GM21528 (cell line): Measurements from ENCODE around the gene TMPRSS2.

Experiments used
- ATAC-seq: cut with Tn5 transposase; IDR thresholded peaks from one replicate; pipeline ENCODE4 v1.9.1; 2021; ENCODE audit warnings: mild to moderate bottlenecking, moderate library complexity; ENCODE audit not compliant: unreplicated experiment, low FRiP score

The TMPRSS2 gene

DNA sequence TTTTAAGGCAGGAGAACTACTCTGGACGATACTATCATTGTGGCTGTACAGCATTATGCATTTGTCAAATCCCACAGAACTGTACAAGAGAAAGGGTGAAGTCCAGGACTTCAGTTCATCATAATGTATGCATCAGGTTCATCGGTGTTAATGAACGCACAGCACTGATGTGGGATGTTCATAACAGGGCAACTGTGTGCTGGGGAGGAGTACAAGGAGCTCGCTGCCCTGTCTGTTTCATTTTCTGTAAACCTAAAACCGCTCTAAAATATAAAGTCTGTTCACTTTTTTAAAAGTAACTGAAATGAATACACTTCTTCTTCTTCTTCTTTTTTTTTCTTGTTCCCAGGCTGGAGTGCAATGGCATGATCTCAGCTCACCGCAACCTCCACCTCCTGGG, 25.0 kb downstream of the TMPRSS2 start:
- no peak for ATAC-seq

DNA sequence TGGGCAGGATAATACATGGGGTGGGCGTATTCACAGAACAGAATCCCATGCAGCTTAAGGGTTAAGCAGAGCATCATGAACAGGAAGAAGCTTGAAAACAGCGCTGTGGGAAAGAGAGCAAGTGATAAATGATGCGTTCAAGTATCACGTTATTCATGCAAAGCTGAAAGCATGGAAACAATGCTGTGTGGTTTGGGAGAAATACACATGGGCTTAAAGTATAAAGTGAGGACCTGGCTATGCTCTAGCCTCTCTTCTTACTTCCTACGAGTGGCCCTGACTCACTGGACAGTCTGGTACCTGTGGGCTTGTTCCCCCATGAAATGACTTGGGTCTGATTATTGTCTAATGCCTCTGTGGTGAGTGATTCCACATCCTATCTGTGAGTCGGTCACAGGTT, 25.7 kb downstream of the TMPRSS2 start:
- ATAC-seq: no peak

DNA sequence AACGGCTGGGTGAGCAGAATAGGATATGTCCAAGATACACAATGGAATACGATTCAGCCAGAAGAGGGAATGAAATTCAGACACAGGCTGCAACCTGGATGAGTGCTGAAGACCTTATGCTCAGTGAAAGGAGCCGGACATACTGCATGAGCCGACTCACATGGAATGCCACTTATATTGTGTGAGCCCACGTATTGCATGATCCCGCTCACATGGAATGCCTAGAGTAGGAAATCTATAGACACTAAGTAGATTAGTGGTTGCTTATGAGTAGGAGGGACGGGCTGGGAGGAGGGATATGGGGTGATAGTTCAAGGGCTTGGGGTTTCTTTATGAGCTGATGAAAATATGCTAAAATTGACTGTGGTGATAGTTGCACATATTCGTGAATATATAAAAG, 26.8 kb downstream of the TMPRSS2 start:
- ATAC-seq: no peak

DNA sequence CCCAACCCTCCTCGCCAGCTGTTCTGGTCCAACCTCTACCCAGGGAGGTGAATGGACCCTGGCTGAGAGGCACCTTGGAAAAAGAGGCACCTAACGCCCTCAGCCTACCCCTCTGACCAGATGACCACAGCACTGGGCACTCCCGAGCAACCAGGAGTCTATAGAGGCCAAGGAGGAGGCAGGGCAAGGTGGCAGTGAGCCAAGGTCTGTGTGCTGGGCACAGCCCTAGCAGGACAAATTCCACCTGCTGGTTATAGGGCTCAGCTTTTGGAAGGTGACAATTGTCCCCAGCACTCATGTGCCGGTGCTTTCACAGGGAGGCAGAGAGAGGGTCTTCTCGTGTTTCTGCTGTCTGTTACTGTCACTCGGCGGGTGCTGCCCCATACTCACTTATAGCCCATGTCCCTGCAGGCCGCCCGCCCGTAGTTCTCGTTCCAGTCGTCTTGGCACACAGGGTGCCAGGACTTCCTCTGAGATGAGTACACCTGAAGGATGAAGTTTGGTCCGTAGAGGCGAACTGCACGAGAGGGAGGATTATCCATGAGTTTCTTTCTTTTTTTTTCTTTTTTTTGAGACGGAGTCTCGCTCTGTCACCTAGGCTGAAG, 27.8 kb downstream of the TMPRSS2 start:
- ATAC-seq: no peak

DNA sequence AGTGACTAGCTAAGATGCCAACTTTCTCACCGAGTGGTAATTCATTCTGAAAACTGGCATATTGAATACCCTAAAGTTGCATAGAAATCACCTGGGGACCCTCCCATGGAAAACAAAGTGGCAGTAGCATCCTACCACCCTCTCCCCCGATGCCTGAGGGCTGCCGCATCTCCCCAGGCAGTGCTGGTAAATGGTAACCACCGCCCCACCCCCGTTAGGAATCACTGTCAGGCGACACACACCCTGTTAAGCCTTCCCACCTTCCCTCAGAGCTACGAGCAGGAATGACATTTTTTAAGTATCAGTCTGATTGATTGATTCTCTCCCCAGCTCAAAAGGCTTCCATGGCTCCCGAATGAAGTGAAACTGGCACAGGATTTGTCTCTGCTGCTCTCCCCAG, 28.3 kb downstream of the TMPRSS2 start:
- ATAC-seq: no peak

DNA sequence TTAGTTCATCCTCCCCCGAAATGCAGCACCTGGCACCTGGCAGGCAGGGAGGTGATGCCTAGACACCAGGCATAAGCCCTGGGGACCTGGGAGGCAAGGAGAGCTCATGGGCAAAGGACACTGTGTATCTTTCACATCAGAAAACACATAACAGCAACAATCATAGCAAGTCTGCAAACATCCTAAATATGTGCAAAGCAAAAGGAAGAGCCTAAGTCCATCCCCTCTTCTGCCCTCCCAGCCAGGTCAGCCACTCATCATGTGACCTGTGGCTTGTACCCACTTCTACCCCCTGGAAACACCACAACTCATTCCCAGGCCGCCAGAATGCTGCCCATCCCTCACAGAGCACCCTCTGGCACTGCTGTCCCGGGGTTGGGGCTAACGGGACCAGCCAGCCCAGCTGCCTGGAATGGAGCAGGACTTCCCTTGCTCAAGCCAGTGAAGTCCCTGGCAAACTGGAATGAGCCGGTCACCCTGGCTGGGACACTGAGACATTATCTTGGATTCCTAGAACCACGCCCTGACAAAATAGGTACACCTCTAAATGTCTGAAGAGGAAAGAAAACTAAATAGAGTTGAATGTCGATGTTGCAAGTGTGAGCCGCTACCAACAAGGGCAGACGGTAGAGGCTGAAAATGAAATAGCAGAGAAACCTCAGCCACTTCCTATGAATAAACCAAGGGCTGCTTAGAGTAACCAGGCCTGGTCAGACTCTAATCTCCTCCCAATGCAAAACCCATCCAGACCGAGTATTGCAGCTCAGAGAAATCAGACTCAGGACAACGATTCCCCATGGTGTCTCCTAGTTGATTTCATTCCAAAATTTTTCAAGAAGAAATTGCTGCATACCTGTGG, 29.4 kb downstream of the TMPRSS2 start:
- no peak for ATAC-seq

DNA sequence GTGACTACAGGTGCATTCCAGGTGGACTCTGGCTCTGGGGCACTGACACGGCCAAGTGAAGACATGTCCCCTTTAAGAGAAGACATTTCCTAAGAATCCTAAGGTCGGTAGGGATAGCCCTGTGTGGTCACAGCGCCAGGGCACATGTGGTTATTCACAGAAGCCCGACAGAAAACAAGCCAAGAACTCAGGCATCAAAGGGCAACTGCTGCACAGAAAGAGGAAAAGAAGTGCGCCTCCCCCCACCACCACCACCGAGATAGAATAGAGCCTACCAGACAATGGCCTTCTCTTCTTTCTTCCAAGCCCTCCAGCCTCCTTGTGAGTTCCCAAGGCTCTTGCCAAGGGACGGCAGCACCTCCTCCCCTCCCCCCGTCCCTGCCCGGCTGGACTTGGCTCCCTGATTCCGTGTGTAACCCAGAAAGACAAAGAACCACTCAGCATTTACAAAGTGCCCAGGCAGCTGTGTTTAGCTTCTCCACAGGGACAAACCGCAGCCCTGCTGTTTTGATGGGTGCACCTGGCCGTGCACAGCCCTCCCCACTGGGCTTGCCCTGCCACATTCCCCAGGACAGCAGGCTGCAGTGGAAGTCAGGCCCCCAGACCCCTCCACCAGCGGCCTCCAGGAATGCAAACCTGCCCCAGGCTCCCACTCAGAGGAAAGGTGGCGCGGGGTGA, 30.2 kb downstream of the TMPRSS2 start:
- no peak for ATAC-seq

DNA sequence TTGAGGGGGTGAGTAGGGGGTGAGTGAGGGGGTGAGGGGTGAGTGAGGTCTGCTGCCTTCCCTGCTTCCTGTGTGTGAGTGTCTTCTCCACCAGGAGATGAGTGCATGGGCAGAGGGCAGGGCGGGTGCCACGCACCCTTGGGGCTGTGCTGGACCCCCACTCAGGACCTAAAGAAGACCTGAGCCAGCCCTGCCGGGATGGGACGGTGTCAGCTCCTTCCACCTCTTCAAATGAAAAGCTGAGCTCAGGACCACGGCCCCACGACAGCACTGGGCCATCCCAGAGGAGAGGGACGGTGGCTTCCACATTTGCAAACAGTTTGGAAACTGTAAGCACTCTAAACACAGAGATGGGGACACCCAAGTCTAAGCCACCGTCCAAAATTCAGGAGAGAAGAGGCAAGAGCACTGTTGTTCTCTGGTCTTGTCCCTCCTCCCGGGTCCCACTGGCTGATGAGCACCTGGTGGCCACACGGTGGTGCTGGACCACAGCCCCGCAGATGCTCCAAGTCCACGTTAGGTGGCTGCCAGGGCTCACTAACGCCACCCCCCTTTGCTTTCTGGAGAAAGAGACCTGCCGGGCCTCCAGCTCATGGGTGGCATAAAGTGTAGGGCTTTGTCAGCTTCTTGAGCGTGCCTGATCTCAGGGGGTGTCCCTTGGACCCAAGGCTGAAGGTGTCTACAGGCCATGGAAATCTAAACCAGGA, 32.1 kb downstream of the TMPRSS2 start:
- ATAC-seq: no peak

DNA sequence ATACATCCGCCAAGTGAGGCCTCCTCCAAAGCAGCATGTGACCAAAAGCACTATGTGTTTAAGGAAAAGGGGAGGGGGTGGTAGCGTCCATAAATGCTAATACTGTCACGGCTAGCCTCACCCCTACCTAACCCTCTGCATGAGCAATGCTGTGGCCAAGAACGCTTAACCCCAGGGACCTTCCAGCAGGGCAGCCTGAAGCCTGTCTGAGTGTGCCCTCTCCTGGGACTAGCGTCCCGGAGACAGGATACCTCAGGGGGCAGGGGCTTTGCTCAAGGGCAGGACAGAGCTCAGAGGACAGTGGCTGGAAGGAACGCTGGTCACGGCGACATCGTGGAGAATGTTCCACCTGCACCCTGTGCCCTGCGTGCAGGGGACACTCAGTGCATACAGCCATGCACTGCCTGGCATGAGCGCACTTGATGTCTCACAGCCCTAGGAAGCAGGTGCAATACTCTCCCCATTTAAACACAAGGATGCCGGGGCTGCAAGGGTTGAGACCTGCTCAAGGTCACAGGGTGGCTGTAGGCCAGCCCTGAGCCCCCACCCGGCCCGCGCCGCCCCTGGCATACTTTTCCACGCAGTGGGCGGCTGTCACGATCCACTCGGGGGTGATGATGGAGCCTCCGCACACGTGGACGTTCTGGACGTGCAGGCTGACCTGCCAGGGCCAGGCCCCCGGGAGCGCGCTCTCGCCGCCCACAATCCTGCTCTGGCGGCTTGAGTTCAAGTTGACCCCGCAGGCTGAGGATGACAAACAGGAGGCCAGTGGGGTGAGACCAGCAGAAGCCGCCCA, 35.0 kb downstream of the TMPRSS2 start:
- ATAC-seq: no peak

DNA sequence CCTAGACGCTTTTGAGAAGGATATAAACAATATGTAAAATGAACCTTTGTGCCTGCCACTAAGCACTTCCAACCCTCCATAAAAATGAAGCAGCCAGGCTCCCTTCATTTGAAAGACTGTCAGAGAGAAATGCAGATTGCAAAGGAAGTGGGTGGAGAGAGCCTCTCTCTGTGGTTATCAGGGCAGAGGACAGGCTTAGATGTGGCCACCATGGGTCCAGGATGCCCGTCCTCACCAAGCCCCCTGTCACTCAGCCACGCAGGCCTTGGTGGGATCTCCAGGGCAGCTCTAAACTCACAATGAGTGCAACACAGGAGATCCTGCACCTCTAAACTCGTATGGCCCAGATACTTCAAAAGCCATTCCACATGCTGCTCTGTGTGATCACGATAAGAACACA, 37.9 kb downstream of the TMPRSS2 start:
- no peak for ATAC-seq

DNA sequence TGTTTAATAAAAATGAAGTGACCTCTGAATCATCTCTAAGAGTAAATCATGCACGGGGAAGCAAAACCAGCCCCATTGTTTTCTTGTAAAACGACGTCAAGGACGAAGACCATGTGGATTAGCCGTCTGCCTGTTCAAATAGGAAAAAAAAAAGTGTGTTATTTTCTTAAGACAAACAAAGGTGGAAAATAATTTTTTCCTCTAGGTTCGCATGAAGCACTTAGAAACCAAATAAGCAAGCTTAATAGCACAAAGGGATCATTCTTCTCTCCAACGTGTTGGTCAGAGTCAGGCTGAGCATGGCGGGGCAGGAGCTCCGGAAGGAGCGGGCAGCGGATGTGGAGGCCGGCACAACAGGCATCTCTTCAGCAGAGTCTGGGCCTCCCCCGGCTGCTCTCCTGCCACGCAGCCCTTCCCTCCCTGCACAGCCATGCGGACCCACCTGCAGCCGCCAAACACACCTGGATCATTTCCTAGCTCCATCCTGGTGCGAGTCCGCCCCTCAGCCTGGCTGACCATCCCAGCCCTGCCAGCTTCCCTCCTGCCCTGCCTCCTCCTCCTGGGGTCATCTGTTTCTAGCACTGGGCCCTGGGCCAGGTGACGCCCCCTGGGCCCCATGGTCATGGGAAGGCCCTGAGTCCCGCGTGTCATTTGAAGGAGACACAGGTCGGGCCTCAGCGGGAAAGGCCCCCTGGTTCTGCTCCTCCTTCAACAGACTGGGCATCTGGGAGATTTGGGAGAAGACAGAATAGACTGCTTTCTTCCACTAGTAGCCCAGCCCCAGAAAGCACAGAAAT, 41.7 kb downstream of the TMPRSS2 start:
- ATAC-seq: no peak

DNA sequence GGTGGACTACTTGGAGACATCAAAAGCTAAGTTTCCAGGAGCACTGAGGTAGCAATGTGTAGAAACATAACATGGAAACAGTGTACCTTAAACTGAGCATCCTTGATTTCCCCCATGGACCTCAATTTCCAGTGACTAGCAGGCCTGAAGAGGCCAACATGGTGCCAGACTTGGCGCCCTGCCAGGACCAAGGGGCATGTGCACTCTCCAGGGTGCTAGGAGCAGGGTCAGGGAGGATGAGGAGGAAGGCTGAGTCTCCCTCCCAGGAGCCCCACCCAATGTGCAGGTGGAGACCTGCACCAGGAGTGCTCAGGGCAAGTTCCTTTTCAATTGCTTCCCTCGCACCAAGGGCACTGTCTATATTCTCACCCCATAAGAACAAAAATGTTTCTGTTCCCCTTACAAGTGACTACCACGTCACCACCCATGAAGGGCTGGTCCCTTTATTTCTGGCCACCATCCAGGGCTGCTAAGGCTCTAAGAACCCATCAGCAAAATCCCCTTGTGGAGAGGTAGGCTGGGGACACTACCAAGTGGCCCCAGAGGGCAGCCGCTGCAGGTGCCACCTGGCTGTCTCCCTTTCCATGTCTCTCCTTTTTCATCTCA, 42.7 kb downstream of the TMPRSS2 start:
- no peak for ATAC-seq

DNA sequence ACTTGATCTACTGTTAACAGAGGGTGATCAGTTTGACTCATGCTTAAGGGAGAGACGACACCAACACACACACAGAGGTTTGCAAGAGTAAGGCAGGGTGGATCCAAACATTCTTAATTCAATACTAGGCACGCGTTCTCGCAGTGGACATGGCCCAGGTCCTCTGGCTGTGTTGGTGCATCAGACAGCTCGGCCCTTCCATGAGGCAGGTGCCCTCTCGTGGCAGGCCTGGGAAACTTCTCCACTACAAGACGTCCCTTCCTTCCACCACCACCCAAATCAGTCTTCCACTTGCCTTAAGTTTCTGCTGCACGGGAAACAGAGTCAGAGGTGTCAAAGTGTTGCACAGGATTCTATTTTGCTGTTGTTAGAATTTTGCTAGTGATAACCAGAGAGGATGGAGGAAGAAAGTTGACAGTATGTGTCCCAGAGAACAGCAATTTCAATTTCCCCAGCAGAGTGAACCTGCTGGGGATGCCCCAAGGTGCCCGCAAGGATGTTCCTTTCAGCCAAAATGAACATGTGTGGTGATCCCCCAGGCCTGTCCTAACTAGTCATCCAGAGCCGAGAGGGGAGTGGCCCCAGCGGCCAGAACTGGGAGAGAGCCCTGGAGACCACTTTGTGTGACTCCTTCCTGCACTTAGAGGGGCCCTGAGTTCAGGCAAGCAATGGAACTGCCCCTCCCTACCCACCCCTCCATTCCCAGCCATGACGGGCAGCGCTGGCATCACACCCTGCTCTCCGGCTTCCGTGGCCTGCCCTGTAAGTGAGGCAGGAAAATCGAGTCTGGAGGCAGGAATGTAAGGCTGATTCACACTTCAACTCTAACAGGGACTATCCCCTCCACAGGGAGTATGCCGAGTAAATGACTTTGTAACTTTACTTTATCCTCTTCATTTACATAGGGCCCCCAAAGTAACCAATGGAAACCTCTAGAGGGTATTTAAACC, 47.1 kb downstream of the TMPRSS2 start:
- no peak for ATAC-seq

DNA sequence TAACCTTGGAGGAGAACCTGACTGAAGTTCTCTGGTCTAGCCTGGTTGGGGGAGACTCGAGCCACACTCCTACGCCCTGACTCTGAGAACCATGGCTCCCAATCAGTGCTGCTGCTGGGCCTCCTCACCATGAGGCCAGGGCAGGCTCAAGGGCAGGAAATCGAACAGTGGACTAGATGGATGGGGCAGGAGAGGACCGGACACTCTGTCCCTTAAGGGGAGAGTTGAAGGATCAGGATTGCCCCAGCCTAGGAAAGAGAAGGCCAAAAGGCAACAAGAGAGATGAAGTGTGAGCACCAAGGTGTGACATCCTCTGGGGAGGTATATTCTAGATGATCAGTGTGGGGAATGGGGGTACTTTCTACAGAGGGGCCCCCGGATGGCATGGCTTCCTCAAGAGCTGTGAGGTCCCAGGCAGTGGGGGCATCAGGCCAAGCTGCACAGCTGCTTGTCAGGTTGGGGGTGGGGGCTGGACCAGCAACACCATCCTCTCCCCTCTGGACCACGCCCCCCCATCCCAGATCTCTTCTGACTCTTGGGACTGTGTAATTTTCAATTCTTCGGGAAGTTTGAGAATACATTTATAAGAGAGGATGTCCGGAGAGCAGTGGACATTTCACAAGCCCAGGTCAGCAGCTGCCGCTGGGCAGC, 47.9 kb downstream of the TMPRSS2 start:
- ATAC-seq: no peak

DNA sequence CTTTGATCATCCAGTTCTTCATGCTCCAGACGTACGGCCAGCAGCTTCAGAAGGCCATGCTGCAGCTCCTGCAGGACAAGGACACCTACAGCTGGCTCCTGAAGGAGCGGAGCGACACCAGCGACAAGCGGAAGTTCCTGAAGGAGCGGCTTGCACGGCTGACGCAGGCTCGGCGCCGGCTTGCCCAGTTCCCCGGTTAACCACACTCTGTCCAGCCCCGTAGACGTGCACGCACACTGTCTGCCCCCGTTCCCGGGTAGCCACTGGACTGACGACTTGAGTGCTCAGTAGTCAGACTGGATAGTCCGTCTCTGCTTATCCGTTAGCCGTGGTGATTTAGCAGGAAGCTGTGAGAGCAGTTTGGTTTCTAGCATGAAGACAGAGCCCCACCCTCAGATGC, 49.4 kb downstream of the TMPRSS2 start:
- ATAC-seq: no peak

DNA sequence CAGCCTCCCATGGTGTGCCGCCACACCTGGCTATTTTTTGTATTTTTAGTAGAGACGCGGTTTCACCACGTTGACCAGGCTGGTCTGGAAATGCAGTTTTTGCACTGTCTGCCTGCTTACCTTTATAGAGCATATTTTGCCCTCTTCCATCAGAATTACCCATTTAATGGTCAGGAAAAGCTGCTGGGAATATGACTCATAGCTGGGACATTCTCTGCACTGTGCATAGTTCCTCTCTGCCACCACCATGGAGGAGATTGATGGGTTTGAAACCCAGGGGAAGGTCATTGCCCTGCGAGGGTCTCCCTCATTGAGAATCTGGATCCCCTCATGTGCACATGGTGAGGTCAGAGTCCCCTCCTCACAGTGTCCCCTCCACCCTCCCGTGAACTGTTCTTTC, 49.8 kb downstream of the TMPRSS2 start:
- no peak for ATAC-seq

DNA sequence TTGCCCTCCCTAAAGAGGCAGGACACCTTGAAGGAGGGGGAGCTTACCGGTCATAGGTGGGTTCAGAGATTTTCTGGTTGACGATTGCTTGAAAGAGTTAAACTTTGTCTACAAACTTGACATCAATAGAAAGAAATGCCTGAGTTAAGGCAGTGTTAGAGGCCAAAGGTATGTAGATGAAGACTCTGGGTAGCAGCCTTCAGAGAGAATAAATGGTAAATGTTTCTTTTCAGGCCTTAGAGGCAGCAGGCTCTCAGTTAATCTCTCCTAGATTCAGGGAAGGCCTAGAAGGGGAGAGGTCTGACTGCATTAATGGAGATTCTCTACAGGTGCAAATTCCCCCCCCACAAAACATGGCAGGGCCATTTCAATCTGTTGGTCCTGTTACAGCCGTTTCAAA, 54.2 kb downstream of the TMPRSS2 start:
- ATAC-seq: no peak

DNA sequence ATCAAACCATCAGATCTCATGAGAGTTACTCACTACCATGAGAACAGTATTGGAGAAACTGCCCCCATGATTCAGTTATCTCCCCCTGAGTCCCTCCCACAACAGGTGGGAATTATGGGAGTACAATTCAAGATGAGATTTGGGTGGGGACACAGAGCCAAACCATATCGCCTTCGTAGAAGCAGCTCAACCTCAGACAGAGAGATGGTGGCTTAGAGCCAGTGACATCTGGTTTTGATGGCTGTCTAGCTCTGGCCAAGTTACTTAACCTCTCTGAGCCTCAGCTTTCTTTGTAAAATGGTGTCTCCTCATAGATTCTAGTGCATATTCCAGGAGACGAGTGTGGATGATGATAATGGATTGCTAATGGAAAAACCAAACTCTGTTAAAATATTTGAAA, 54.8 kb downstream of the TMPRSS2 start:
- ATAC-seq: no peak
